GM19452 (cell line): ENCODE data around the gene OR1I1.
"Not testable (repeated sequence)": the region's sequence is repeated elsewhere in the genome, so short reads cannot be mapped to it uniquely, and the experiment has no call there.

ENCODE experiments used
- ATAC-seq: cut with Tn5 transposase; IDR thresholded peaks from one replicate; pipeline ENCODE4 v1.9.1; 2021; ENCODE audit not compliant: unreplicated experiment

The OR1I1 gene, protein sequence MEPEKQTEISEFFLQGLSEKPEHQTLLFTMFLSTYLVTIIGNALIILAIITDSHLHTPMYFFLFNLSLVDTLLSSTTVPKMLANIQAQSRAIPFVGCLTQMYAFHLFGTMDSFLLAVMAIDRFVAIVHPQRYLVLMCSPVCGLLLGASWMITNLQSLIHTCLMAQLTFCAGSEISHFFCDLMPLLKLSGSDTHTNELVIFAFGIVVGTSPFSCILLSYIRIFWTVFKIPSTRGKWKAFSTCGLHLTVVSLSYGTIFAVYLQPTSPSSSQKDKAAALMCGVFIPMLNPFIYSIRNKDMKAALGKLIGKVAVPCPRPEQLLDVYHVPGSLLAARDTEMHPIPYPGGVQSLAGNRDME

DNA sequence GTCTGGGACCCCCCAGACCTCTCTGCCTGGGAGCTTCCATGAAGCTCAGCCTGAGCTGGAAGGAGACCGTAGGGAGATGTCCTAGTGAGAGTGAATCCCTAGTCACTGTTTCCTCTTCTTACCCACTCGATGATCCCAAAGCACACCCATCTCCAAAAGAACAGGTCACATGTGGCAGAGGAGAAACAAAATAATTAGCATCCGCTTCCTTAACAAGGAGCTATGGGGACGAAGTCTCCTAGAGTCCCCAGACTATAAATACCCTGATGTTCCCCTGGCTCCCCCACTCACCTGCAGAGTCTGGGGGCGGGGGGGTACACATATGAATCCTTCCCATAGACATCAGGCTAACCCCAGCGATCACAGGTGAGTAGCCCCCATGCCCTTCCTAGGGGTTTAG is at the start of gene OR1I1:
TSS of gene OR1I1 (plus strand) at position 301 of the 400 bp plus-strand sequence. CDS start 4,855 bp downstream, outside the sequence.
- ATAC-seq = no peak

DNA sequence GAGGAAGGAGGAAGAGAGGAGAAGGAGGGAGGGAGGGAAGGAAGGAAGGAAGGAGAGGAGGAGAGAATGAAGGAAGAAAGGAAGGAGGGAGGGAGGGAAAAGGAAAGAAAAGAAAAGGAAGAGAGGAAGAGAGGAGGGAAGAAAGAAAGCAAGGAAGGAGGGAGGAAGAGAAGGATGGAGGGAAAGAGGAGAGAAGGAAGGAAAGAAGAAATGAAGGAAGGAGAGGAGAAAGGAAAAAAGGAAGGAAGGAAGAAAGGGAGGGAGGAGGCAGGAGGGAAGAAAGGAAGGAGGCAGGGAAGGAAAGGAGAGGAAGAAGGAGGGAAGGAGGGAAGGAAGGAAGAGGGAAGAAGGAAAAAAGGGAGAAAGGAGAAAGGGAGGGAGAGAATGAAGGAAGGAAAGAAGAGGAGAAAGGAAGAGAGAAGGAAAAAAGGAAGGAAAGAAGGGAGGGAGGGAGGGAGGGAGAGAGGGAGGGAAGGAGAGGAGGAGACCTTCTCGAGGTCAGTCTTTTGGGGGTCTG is 46.2 kb upstream of the OR1I1 start:
- no peak for ATAC-seq

DNA sequence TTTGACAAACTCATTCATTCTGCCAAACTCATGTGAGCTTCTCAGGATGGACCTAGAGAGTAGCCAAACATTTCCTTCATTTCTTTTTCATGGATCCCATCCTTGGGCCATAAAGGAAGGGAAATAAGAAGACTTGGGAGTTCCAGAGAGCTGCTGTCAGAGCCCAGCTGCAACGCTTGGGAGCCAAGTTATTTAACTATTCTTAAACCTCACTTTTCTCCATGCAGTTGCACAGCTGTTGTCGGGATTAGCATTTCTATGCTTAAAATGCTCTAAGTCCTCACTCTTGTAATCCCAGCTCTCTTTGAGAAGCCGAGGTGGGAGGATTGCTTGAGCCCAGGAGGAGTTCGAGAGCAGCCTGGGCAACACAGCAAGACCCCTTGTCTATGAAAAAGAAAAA is 44.4 kb upstream of the OR1I1 start:
- ATAC-seq = no peak

DNA sequence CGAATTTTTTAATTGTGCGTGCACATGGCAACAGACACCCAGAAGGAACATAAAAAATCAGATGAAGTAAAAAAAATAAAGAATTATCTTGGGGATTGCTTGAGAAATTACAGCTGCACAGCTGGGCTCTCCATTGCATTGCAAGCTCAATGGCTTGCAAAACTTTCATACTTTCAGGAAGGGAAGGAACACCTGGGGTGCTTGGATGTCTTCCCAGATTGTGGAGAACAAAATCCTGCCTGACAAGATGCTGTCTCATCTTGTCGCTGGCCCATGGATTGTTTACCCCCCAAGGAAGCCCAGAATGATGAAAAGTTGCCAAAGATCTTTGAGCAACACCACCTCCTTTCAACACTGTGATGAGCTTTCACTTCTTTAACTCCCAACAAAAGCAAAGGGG is 43.7 kb upstream of the OR1I1 start:
- ATAC-seq = no peak

DNA sequence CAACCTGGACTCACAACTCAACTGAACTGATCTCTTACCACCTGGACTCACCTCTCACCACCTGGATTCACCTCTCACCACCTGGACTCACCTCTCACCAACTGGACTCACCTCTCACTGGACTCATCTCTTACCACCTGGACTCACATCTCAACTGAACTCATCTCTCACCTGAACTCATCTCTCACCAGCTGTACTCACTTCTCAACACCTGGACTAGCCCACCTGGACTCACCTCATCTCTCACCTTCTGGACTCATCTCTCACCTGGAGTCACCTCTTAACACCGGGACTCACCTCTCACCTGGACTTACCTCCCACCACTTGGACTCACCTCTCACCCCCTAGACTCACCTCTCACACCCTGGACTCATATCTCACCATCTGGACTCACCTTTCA is 40.0 kb upstream of the OR1I1 start:
- ATAC-seq = no peak

DNA sequence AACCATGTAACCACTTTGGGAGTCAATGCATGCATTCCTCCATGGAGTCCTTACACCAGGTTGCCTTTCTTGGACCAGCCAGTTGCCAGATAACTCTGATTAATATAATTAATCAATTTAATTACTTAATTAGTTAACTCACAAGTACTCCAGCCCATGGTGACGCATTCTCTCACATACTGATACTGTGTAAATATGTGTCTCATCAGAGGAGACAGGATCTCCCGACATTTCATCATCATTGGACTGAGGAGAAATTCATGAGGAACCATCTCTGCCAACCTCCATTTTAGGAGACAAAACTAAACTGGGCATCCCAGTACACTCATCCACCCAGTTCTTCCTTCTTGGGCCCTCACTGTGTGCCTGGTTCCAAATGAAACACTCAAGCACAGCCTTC is 39.2 kb upstream of the OR1I1 start:
- ATAC-seq = no peak

DNA sequence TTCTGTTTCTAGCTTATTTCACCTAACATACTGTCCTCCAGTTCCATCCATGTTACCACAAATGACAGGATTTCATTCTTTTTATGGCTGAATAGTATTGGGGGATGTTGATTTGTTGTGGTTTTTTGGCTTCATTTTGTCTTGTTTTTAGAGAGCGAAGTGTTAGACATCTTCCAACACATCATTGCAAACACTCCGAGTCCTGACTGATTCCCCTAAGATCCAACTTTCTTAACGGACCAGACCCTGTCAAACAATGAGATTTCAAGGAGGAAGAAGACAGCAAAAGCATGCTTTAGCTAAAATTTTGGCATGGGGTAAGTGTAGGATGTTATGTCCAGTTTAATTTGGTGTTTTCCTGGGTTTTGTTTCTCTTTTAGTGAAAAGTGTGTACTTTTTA is 36.5 kb upstream of the OR1I1 start:
- no peak for ATAC-seq

DNA sequence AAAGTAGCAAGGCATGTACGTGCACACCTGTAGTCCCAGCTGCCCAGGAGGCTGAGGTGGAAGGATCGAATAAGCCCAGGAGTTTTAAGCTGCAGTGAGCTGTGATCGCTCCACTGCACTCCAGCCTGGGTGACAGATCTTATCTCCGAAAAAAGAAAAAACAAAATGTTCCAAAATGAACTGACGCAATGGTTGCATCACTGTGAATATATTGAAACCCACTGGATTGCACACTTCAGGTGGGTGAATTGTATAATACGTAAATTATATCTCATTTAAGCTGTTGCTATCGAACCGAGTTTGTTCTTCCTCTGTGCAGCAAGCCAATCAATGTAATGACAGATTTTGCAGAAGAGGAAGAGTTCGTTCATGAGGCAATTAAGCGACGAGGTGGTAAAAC is 34.3 kb upstream of the OR1I1 start:
- ATAC-seq = no peak

DNA sequence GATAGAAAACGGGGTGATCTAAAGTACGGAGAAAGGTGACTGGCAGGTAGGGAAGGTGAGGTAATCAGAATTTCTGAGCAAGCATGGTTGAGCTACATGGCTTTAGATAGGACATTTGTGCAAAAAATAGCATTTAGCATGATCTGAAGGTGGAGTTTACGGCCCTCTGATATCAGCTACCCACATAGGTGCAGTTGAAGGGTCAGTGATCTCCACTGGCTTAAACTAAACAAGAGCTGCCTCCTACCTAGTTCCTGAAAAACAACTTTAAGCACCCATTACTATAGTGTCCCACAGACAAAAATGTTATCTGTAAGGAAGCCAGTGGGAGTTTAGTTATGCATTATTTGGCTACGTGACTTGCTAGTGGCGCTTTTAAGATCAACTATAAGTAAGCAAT is 33.9 kb upstream of the OR1I1 start:
- ATAC-seq = no peak

DNA sequence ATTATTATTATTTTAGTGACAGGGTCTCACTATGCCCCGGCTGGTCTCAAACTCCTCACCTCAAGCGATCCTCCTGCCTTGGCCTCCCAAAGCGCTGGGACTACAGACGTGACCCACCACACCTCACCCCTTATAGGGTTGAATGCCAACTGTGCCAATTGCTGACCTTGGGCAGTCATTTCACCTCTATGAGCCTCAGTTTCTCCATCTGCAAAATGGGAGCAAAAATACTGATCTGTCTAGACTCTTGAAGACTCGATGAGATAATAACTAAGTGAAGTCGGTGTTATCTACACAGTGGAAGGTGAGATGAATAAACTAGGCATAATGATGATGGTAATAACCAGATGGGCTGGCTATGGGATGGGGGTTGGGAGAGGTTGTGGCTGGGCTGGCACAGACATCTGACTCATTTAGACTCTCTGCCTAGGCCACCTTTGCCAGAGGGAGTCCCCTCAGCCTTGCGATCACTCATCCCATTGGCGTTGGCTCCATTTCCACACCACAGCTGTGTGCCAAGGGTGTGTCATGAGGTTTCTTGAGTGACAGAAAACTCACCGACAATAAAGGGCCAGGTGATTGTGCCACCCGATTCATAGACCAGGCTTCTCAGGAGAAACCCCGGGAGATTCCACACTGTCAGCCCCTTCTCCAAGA is 33.0 kb upstream of the OR1I1 start, which contains the start of gene CASP14:
TSS of gene CASP14 (plus strand) at position 596 of the 657 bp plus-strand sequence. CDS start 2,772 bp downstream, outside the sequence.
- no peak for ATAC-seq

DNA sequence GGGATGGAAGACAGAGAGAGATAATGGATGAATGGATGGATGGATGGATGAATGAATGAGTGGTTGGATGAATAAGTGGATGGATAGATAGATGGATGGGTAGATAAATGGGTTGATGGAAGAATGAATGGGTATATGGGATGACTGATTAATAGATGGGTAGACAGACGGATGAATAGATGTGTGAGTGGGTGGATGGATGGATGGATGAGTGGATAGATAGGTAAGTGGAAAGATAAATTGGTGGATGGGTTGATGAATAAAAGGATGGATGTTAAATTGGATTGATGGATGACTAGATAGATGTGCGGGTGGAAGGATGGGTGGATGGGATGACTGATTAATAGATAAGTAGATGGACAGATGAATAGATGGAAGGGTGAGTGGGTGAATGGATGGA is 31.4 kb upstream of the OR1I1 start:
- ATAC-seq = no peak

DNA sequence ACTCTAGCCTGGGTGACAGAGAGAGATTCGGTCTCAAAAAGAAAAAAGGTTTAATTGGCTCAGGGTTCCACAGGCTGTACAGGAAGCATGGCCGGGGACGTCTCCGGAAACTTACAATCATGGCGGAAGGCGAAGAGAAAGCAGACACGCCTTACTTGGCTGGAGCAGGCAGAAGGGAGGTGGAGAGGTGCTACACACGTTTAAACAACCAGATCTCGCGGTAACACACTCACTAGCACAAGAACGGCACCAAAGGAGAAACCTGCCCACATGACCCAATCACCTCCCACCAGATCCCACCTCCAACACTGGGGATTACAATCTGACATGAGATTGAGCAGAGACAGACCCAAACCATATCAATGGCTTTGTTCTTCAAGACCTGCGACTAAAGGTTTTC is 20.0 kb upstream of the OR1I1 start:
- ATAC-seq = no peak

DNA sequence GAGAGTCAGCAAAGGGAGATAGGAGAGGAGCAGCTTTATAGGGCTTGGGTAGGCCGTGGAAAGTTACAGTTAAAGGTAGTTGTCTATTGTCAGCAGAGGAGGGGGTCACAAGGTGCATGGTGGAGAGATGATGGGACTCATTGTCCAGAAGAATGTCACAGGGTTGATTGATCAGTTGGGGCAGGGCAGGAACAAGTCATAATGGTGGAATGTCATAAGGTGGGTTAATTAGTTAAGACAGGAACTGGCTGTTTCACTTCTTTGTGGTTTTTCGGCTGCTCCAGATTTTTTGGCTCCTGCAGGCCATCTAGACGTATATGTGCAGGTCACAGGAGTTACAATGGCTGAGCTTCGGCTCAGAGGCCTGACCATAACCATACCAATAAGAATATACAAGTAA is 11.6 kb upstream of the OR1I1 start:
- ATAC-seq = not testable (repeated sequence)

DNA sequence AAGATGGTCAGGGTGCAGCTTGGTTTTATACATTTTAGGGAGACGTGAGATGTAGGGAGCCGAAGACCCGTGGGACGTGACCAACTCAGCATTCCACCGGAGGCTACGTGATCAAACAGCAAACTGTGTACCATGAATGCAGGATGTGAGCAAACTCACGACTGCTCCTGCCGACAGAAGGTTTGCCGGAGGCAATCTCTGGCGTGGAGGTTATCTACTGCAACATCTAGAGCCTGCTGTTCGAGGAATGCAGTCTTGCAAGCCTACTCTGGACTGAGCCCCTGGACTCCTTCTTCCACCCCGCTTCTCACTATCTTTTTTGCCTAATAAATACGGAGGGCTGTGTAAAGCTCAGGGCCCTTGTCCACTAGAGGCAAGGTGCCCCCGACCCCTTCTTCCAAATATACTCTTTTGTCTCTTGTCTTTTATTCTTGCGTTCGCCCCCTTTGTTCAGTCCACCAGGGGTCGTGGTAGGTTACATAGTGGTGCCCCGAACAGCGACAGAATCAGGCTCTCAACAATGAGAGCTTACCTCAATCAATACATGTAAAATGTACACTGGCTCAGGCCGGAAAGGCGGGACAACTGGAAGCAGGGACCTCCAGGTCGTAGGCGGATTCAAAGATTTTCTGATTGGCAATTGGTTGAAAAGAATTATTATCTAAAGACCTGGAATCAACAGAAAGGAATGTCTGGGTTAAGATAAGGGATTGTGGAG is 8.9 kb upstream of the OR1I1 start:
- no peak for ATAC-seq

DNA sequence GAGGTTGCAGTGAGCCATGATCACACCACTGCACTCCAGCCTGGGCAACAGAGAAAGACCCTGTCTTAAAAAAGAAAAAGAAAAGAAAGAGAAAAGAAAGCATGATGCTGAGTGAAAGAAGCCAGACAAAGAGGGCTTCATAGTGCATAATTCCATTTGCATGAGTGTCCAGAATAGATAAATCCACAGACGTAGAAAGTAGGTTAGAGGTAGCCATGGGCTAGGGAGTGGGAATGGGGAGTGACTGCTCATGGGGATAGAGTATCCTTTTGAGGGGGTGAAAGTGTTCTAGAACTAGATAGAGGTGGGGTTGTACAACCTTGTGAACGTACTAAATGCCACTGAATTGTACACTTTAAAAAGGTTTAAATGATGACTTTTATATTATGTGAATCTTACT is 7.6 kb upstream of the OR1I1 start:
- ATAC-seq = no peak

DNA sequence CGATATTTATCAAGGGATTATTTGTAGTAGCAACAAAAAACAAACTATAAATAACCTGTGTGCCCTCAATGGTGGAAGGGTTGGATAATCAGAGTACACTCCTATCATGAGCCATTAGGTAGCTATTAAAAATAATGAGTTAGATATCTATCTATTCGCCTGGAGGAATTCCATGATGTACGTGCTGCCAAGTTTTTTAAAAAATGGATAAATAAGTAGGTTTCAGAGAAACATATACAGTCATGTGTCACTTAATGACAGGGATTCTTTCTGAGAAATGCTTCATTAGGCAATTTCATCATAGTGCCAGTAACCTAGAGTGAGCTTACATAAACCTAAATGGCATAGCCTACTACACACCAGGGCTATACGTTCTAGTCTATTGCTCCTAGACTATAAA is 6.2 kb upstream of the OR1I1 start:
- ATAC-seq = no peak

DNA sequence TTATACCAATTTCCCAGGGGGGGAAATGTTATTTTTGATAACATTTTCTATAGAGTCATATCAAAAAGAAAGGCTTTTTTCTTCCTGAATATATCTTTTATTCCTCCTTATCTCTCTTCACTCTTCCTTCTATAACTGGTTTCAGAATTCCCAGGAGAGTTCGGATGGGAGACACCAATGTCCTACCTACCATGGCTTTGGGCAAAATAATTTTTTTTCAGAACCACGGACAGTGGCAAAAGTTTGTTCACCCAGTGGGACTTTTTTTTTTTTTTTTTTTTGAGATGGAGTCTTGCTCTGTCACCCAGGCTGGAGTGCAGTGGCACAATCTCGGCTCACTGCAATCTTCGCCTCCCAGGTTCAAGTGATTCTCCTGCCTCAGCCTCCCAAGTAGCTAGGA is 2.0 kb upstream of the OR1I1 start:
- not testable (repeated sequence) for ATAC-seq

DNA sequence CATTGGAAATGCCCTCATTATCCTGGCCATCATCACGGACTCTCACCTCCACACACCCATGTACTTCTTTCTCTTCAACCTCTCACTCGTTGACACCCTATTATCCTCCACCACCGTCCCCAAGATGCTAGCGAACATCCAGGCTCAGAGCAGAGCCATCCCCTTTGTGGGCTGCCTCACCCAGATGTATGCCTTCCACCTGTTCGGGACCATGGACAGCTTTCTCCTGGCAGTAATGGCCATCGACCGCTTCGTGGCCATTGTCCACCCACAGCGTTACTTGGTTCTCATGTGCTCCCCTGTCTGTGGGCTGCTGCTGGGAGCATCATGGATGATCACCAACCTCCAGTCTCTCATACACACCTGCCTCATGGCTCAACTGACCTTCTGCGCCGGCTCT is 5.2 kb downstream of the OR1I1 start:
- ATAC-seq = no peak

DNA sequence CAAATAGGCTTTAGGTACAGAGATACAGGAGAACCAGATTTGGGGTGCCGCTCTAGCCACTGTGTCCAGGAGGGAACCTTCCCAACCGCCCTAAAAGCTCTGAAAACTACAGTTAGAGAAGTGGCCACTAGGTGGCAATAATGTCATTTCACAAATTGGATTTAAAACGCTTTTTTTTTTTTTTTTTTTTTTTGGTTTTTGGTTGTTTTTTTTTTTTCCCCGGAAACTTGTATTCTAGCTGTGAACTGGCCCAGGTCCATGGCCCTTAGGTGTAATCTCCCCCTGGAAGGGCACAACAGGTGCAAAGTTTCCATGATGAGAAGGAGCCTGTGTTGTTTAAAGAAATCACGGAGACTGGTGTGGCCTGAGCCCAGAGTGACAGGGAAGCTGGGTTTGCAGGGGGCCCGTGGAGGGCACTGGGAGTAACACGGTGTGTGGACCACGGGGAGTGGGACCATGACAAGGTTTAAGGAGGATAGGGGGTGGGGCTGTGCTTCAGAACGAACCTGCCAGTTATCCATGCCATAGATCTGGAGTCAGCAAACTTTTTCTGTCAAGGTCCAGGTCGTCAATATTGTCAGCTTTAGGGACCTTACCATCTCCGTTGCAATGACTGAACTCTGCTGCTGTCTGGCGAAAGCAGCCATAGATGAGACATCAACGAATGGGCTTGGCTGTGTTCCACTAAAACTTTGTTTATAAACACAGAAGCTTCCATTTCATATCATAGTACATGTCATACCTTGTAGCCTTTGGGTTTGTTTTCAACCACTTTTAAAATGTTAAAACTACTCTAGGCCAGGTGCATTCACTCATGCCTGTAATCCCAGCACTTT is 10.1 kb downstream of the OR1I1 start:
- ATAC-seq = no peak

DNA sequence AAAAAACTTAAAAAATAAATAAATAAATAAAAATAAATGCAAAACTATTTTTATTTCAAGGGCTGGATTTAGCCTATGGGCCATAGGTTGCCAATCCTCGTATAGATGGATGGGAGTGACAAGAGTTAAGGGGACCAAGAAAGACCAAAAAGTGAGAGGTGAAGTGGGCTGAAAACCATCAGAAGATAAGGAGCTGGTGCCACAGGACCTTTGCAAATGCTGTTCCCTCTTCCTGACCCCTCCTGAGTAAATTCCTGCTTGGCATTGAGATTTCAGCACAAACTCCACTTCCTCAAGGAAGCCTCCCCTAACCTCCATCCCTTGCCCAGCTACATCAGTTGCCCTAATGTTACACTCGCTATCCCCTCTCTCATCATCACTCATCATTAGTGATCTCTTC is 11.0 kb downstream of the OR1I1 start:
- ATAC-seq = no peak

DNA sequence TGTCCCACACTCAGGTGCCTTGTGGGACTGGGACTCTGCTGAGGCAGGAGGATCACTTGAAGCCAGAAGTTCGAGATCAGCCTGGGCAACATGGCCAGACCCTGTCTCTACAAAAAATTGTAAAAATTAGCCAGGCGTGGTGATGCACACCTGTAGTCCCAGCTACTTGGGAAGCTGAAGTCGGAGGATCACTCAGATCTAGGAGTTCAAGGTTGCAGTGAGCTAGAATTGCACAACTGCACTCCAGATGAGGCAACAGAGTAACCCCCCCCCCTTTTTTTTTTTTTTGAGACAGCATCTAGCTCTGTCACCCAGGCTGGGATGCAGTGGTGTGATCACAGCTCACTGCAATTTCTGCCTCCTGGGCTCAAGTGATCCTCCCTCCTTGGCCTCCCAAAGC is 14.2 kb downstream of the OR1I1 start:
- ATAC-seq = no peak
